GF-D8 (cell line): ENCODE results near the gene GABRB2.
"Not testable (repeated sequence)": the region's sequence is repeated elsewhere in the genome, so short reads cannot be mapped to it uniquely, and the experiment has no call there.

Experiments used
- DNase-seq: peaks from one replicate; lab custom pipeline; 2025; lab: John Stamatoyannopoulos, UW

GABRB2 gene

DNA sequence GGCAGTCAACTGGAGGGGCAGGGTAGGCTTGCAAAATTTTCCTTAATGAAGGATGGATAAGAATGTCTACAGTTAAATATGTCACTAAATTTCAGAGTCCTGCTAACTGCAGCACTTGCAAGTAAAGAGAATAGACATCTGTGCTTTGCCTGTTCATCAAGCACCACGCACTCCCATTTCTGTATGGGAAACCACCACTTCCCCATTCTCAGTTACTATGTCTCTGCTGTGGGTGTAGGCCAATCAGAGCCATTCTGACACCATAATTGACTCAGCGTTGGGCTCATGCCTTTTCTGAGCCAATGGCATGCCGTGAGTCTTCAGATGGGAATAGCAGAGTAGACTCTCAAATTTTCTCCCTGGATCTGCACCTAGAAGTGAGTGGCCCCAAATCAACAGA lies 247.5 kb downstream of the GABRB2 start:
- DNase-seq, result no peak

DNA sequence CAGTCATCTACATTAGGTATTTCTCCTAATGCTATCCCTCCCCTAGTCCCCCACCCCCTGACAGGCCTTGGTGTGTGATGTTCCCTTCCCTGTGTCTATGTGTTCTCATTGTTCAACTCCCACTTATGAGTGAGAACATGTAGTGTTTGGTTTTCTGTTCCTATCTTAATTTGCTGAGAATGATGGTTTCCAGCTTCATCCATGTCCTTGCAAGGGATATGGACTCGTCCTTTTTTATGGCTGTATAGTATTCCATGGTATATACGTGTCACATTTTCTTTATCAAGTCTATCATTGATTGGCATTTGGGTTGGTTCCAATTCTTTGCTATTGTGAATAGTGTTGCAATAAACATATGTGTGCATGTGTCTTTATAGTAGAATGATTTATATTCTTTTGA lies 249.1 kb downstream of the GABRB2 start:
- DNase-seq, result not testable (repeated sequence)

DNA sequence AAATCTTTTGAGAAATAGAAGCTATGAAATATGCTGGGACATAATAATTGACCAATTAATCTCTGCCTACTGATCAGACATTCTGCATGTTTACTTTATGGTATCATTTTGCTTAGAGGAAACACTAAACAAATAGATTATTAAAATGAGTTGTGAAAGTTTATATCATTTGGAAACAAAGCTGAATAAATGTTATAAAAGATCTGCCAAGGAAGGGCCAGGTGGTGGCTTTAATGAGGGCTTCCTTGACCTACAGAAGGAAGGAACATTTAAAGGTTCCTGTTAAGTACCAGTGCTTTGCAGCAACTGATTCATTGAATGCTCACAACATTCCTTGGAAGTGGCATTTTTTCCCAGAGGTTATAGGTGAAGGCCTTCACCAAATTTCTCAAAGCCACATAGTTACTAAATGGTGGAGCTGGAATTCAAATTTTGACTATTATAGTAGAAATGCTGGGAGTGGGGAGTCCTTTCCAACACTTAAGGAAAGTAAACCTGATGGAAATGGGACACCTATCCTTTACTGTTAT lies 250.7 kb downstream of the GABRB2 start:
- DNase-seq, result no peak

DNA sequence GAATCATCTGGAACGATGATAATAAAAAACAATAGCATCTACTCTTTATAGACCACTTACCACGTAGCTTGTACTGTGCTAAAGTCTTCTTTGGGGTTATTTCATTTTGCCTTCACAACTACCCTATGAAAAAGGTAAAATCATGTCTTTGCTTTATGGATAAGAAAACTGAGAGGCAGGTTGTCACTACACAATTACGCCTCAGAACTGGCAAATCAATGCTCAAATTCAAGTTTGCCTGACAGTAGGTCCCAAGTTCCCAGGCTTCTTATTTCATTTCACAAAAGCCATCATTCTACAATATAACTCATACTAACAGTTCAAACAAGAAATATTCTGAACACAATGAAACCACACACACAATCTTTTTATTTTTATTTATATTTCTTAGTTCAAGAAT lies 258.5 kb downstream of the GABRB2 start:
- no peak for DNase-seq

DNA sequence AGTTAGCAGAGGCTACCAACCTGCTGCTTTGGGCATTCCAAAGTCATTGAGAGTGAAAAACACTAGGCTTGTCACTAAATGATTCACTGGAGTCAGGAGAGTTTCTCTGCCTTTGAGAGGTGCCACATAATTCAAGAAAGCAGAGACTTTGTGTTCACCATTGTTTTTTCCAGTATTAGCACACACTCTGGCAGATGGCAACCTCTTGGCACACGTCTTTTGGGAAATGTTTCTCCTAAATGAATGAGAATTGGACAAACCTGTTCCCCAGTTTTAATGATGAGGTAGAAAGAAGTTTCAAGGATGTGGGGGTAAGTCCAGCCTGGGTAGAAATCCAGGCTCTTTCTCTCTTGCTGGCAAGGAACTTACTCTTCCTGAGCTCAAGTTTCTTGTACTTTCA lies 259.1 kb downstream of the GABRB2 start:
- no peak for DNase-seq

DNA sequence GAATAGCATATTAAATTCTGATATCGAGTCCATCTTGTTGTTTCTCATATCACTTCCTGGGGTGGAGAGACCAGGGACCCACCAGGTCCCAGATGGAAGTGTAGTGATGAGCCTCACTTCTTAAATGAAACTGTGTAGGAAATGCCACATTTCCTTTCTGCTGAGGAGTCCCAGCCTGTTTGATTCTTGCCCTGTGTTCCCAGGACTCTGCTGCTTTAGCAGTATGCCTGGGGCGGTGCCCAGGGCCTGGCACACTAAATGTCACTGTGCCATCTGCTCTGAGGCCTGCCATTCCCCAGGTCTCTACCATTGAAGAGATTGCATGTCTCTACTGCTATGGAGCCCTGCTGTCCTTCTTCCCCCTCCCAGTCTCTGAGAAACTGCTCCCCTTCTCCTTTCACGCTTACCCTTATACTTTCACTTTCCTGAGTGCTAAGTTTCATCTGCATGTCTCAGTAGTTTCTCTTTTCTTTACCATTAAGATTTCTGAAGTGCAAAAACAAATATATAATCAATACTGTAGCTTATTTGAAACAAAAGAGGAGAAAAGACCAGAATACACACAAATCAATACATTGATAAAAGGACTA lies 260.4 kb downstream of the GABRB2 start:
- no peak for DNase-seq

DNA sequence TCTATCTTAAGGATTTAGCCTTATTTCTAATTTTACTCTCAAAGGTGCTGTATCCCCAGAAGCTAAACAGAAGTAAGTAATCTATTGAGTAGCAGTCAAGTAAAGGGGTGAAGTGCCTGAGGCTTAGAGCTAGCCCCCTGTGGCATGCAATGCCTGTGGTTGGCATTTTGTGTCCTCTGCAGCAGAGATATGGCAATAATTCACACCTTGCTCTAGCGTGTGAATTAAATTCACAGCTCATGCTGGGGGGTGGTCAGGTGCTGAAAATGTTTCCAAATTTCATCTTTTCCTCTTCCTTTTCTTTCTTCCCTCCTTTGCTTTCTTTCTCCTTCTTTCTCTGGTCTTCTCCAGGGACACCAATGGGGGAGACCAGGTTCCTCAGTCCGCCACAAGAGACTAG lies 262.1 kb downstream of the GABRB2 start:
- no peak for DNase-seq

DNA sequence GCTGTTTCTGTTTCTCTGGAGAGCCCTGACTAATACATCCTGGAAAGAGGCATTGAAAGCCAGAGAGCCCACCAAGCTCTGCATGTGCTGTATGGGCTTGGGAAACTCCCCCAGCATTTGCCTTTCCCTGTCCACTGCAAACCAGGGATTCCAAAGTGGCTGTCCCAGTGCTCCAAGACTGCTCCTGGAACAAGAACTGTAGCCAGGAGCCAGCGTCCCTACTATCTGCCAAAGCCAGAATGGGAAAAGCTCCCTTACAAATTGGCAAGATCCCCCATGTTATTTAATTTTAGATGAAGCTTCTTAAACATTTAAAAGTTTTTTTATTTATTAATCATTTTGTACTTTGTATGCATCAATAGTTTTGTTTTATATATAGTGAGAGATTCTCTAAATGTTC lies 263.2 kb downstream of the GABRB2 start:
- no peak for DNase-seq

DNA sequence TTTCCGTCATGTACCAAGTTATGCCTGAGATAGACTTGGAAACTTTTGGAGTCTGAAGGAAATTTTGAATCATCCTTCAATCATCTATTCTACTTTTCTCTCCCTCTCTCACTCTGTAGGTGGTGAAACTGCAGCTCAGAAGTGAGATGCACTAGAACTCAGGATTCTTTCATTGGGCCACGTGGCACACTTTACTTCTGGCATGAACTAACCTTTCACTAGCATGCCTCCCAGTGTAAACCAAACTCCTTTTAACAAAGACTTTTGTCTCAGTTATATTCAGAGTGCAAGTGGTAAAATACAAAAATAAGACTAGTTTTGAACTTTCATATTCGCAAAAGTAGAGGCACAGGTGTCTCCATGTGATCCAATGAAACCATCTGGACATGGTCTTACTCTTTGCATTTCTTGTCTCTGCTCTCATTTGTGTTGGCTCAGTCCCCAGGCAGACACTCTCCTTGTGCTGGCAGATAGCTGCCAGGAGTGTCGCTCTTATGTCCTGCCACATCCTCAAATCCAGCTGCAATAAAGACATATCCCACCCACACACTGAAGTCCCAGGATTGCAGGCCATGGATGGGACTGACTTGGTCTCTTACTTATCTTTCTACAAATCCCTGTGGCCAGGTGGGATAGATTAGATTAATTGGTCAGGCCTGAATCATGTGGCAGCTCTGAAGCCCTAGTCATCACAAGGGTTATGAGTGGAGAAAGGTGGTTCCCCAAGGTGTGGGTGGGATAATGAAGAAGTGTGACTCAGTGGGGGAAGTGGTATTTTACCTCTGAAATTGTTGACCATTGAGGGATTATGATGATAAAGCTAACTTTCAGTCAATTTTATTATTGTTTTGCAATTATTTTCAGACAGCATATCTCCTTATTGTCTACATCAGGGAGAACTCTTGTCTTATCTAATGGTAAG lies 267.5 kb downstream of the GABRB2 start:
- DNase-seq, result no peak

DNA sequence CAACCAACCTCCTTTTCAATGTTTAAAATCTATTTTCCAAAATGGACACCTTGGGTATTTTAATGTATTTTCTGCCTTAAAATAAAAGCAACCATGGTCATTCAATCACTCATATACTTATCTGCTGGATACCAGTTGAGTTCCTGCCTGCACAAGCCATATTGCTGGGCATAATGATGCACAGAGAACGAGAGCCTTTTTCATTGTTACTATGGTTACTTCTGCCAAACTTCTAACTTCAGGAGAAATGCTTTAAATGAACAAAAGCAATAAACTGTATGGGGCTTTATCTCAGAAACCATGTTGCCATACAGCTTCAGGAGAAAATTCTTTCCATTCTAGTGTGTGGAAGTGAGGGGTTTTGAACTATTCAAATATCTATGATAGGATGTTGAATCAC lies 269.5 kb downstream of the GABRB2 start:
- no peak for DNase-seq

DNA sequence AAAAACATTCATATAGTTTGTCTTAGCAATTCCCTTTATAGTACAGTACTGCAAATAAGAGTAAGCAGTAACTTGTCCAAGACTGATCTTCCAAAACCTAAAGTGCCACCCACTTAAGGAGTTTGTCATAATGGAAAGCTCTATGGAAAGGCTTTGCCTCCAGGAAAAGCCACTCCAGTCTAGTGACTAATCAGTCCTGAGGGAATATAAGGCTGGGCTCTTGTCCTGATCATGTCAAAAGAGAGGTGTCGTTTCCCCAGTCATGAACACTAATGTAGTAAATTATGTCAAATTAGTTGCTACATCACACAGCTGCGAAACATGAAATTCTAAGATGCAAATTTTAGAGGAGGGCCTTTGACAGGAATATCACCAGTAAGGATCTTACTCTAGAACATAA lies 271.6 kb downstream of the GABRB2 start:
- DNase-seq, result no peak

DNA sequence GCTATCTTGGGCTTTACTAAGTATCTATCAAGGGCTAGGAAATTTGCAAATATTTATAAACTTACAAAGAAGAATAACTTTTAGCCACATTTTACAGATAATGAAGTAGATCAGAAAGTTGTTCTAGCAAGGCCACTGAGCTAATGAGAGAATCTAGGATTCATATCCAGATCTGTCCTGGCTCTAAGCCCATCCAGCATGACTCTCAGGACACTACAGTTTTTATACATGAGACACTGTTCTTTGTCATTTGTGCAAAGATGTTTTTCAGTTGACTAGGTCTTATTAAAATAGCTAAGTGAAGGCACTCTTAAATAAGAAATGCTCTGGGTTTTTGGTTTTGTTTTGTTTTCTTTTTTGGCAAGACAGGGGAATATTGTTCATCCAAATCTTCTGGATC lies 273.1 kb downstream of the GABRB2 start:
- DNase-seq, result no peak

DNA sequence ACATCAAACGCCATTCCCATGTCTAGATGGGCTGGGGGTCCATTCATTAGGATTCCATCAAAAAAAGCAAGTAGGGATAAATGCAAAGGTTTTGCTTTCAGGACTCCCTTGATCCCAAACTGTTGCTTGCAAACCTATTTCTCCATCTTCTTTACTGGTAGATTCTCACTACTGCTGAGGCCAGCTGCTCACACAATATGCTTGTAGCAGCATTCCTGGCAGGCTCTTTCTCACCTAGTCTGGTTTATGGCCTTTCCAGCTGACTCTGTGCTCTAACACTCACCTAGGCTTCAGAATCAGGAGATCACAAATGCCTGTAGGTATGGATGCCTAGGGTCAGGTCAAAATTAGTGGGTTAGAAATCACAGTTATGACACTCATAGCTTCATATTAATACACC lies 274.7 kb downstream of the GABRB2 start:
- no peak for DNase-seq

DNA sequence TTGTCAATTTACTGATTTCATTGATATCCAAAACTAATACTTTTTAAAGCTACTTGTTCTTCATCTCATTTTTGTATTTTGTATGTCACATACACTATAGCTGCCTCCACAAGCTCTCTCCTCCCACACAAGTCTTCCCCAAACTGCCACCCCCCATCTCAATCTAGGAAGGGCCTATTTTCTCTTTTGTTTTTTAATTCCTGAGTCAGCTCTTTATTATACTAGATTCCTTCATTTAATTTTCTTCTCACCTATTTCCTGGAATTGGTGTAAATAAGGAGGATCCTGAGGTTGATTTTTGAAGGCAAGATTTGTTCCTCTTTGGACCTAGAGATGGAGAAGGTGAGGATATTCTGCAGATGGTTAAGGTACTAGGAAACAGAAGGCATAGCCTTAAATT lies 277.4 kb downstream of the GABRB2 start:
- DNase-seq, result no peak

DNA sequence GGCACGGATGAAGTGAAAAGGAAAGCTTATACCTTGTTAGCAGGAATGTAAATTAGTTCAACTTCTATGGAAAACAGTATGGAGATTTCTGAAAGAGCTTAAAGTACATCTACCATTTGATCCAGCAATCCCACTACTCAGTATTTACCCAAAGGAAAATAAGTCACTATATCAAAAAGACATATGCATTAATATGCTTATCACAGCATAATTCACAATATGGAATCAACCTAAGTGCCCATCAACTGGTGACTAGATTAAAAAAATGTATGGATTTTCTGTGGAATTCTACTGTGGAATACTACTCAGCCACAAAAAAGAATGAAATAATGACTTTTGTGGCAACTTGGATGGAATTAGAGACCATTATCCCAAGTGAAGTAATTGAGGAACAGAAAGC lies 279.6 kb downstream of the GABRB2 start:
- no peak for DNase-seq

DNA sequence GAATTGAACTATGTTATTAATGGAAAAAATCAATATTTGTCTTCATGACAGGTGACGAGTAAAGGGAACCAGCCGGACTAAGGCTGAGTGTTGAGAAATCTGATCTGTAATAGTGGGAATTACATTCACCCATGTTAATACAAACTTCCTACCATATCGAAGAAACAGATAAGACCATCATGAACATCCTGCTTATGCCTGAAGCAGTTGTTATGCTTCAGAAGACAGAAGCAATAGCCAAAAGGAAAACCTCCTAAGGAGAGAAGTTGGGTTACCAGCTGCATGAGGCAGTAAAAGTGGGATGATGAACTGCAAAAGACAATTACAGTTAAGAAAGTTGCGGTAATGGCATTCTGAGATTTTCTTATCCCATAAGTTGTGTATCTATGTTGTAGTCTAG lies 281.5 kb downstream of the GABRB2 start:
- DNase-seq, result no peak

DNA sequence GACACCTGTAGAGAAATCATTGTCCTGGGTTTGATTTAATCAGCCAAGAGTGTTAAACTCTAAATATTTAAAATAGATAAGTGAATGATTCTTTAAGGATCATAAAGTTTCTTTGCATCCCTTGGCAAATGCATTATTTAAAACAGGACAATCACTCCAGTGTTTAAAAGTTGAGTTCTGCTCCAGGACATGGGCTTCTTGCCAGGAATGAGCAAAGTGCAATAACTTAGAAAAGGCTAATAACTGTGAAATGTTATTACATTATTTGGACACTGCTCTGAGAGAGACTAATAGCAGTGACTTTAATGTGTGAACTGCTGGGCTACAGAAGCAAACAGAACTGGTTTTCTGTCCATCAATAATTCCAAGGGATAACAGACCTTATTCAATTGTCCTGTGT lies 283.3 kb downstream of the GABRB2 start:
- DNase-seq, result no peak

DNA sequence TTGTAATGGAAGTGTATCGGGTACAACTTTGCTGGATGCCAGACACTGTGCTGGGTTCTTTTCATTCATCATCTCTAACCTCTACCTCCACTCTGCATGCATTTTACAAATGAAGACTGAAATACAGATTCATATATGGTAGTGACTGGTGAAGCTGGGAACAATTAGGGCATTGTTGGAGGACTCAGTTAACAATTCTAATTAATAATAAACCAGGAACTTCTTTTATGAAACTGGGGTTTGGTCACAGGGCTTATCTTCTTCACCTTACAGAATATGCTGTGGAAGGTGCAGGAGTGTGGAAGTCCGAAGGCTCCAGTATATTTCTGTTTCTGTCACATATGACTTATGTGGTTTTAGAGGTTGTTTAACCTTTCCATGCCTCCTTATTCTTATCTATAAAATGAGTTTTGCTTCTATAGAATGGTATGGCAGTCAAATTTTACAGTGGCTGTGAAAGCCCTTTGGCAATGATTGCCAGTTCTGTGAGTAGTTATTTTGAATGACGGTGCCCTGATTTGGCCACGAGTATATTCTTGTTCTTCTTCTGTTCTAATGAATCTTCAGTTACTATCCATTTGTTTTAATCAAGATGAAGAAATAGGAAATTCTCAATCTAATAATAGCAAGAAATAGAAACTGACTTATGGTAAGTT lies 284.7 kb downstream of the GABRB2 start:
- DNase-seq, result no peak

DNA sequence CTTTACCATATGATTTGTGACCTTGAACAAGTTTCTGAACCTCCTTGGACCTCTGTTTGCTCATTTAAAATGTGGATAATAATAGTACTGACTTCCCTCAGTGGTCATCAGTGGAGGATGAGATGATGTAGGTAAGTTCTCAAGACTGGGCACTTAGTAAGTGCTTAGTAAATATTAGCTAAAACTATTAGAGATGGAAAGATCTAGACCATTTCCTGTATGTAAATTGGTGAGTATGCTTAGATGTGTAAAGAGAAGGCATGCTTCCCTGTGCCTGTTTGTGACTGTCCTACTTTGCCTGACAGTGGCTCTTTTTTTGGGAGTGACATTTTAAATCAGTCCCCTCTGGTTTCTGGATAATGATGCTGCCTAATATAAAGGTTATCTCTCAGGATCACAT lies 288.1 kb downstream of the GABRB2 start:
- no peak for DNase-seq

DNA sequence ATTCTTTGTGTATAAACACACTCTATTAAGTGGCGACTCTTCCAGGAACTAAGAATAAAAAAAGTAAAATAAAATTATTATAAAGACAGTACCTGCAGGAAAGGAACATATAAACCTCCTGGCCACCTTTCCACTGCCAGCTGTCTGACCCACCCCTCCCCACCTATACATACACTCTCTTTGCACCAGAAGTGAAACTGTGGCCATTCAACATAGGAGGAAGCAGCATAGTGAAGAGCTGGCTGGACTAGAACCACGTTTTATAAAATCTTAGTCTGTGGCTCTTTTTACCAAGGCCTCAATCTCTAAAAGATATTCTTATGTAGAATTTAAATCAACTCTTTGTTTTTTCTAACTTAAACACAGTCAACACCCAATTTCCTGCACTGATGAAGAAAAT lies 289.6 kb downstream of the GABRB2 start:
- no peak for DNase-seq

DNA sequence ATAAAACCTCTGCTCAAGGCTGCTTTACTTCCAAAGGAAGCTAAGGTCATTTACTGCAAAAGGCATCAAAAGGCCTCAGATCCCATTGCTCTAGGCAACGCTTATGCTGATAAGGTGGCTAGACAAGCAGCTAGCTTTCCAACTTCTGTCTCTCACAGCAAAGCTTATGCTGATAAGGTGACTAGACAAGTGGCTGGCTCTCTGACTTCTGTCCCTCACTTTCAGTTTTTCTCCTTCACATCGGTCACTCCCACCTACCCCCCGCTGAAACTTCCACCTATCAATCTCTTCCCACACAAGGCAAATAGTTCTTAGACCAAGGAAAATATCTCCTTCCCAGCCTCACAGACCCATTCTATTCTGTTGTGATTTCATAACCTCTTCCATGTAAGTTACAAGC lies 293.6 kb downstream of the GABRB2 start:
- not testable (repeated sequence) for DNase-seq

DNA sequence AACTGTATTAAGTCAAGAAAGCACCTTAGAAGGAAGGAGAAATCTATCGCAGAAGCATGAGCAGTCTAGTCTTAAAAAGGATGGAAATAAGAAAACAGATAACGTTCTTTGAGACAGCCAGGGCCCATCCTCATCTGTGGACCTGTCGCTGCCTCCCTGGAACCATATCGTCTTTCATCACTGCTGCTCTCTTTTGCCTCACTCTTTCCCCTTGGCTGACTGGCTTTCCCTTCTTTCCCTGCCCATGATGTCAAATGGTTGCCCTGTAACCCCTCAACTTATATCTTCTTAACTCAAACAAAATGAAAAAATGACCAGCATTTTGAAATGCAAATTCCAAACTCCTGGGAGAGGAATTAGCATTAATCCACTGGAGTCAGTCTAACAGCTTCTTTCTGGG lies 299.8 kb downstream of the GABRB2 start:
- no peak for DNase-seq

DNA sequence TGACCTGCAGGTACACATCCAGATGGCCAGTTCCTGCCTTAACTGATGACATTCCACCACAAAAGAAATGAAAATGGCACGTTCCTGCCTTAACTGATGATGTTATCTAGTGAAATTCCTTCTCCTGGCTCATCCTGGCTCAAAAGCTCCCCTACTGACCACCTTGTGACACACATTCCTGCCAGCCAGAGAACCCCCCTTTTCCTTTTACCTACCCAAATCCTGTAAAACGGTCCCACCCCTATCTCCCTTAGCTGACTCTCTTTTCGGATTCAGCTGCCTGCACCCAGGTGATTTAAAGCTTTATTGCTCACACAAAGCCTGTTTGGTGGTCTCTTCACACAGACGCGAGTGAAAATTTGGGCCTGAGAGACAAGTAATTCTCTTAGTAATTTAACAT lies 300.7 kb downstream of the GABRB2 start:
- not testable (repeated sequence) for DNase-seq
